ENCODE measurements around the gene MCC. TPM values are rescaled to one million over a fixed set of nuclear protein-coding genes. Genes with fewer than 3 reads are reported as not detected.
"Not testable (repeated sequence)": the region's sequence is repeated elsewhere in the genome, so short reads cannot be mapped to it uniquely, and the experiment has no call there.

Gene MCC
- total RNA-seq, 1 donor from 2014 or later: 31.9 TPM

DNA sequence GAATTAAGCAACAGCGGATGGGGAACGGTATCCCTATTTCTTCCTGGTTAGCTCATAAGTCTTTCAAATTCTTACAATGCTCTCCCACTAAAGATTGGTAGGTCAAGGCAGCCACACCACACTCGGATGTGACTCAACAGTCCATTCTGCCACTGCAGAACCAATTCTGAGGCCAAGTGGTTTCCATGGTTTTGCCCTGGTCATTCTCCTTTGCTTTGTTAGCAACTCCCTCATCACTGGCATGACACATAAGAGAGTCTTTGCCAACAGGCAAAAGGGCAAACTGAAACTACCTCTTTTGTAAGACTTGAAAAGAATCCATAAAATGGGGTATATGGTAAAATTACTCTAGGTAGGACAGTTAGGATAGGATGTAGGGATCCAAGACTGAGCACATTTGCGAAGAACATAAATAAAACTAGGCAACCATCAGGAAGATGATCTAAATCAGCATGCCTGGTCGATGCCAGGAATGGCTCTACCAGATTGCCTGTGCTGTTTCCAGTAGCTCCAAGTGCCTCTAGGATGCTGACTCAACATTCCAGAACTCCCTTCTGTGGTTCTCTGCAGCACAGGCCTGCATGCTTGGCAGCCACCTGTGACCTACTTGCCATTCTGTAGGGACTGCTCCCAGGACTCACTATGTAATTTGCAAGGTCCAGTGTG is 406.2 kb downstream of the MCC start:
- no peak for DNase-seq (ENCODE audit: missing footprints)
- intact Hi-C loops (cut with DNase I): loop anchor here (10.0 kb wide), 1 partner anchor 213 kb away; no protein-coding TSS in a partner anchor
- no peak for ATAC-seq

DNA sequence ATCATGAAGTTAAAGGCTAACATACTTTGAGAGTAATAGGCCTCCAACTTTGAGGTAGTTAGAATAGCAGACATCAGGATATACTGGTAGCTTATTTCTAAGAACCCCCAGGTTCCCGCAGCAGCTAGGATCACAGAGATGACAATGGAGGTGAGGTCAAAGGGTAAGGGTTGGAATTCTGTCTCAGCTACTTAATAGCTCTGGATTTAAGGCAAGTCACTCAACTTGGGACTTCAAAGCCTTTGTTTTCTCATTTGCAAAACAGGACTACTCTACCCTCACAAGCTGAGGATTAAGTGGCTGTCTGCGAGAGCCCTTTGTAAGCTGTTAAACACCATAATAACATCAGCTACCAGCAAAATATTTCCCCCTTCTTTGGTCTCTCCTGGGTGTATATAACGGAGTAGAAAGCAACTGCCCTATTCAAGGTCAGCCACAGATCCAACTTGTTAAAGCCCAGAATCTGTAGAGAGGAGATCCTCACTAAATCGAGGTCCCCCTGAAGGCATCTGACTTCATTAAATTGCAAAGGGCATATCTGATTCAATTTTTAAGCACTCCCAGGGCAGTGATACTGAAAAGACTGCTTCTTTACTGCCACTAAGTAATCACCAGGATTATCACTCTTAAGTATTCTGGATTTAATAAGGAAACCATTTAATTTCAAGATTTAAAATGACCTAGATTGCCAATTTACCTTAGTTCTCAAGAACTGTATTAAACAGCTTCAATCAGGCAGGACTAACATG is 407.0 kb downstream of the MCC start:
- DNase-seq (ENCODE audit: missing footprints): no peak
- ATAC-seq: no peak
- intact Hi-C loops (cut with DNase I): loop anchor here (10.0 kb wide), 1 partner anchor 214 kb away; no protein-coding TSS in a partner anchor

DNA sequence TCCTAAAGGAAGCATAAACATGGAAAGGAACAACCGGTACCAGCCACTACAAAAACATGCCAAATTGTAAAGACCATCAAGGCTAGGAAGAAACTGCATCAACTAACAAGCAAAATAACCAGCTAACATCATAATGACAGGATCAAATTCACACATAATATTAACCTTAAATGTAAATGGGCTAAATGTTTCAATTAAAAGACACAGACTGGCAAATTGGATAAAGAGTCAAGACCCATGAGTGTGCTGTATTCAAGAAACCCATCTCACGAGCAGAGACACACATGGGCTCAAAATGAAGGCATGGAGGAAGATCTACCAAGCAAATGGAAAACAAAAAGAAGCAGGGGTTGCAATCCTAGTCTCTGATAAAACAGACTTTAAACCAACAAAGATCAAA is 411.6 kb downstream of the MCC start:
- ATAC-seq; intact Hi-C loops (cut with DNase I); DNase-seq (ENCODE audit: missing footprints): not testable (repeated sequence)

DNA sequence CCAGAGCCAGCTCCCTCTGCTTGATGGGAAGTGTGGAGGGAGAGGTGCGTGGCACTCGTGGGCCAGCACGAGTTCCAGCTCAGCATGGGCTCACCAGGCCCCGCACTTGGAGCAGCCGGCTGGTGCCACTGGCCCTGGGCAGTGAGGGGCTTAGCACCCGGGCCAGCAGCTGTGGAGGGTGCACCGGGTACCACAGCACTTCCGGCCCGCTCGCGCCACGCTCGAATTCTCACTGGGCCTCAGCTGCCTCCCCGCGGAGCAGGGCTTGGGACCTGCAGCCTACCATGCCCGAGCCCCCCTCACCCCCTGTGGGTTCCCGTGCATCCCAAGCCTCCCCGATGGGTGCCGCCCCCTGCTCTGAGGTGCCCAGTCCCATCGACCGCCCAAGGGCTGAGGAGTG is 413.2 kb downstream of the MCC start:
- no peak for ATAC-seq

DNA sequence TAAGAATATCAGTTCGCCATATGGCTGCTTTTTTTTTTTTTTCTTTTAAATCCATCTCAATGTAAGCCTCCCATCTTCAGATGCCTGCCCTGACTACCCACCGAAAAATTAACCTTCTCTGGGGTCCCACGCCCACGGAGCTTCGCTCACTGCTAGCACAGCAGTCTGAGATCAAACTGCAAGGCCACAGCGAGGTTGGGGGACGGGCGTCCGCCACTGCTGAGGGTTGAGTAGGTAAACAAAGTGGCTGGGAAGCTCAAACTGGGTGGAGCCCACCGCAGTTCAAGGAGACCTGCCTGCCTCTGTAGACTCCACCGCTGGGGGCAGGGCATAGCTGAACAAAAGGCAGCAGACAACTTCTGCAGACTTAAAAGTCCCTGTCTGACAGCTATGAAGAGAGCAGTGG is 414.6 kb downstream of the MCC start:
- DNase-seq (ENCODE audit: missing footprints); intact Hi-C loops (cut with DNase I); ATAC-seq: not testable (repeated sequence)

More for the DNA sequence above, 413.2 kb downstream of the MCC start:
- DNase-seq (ENCODE audit: missing footprints): no peak
- intact Hi-C loops (cut with DNase I): no loop called here

DNA sequence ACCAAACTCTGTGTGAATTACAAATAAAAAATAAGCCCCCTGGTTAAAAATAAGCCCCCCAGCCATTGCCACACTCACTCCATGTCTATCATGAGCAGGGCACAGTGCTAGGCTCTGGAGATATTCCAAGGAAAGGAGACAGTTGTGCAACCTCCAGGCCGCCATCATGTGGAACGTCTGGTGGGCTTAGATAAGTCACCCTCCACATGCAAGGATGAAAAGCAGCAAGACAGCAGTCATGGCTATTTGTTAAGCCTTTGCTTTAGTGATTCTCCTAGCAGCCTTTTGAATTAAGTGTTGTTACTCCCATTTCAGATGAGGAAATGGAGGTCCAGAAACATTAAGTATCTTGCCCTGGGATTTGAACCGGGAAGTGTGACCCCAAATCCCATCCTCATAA is 416.9 kb downstream of the MCC start:
- ATAC-seq: peak; percentile 42
- DNase-seq (ENCODE audit: missing footprints): no peak
- intact Hi-C loops (cut with DNase I): no loop called here

DNA sequence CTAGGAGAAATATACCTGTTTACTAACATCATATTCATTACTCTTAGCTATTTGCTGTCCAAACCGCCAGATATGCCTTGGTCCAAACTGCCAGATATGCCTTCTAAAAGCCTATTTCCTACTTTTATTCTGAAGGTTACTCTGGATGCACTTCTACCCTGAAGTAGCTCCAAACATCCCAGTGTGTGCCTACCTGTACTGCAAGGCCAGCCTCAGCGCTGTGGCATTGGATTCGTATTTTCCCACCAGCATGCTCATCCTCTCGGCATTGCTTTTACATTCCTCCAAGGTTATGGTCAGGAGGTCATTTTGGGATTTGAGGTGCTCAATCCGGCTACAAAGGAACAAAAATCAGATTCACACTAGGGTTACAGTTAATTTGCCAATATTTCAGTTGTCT is 417.4 kb downstream of the MCC start:
- no peak for DNase-seq (ENCODE audit: missing footprints)
- intact Hi-C loops (cut with DNase I): no loop called here
- ATAC-seq: no peak

DNA sequence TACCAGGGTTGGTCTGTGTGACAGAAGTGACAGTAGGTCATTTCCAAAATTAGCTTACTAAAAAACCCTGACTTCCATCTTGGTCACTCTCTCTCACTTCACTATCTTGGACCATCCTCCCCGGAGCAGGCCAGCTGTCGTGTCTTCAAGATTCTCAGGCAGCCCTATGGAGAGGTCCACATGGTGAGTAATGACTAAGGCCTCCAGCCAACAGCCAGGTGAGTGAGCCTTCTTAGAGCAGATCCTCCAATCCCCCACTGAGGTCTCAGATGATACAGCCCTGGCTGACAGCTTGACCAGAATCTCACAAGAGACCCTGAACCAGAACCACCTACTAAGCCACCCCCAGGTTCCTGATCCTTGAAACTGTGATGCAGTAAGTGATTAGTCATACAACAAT is 419.7 kb downstream of the MCC start:
- intact Hi-C loops (cut with DNase I): no loop called here
- ATAC-seq (no peak), DNase-seq (ENCODE audit: missing footprints) (no peak)

DNA sequence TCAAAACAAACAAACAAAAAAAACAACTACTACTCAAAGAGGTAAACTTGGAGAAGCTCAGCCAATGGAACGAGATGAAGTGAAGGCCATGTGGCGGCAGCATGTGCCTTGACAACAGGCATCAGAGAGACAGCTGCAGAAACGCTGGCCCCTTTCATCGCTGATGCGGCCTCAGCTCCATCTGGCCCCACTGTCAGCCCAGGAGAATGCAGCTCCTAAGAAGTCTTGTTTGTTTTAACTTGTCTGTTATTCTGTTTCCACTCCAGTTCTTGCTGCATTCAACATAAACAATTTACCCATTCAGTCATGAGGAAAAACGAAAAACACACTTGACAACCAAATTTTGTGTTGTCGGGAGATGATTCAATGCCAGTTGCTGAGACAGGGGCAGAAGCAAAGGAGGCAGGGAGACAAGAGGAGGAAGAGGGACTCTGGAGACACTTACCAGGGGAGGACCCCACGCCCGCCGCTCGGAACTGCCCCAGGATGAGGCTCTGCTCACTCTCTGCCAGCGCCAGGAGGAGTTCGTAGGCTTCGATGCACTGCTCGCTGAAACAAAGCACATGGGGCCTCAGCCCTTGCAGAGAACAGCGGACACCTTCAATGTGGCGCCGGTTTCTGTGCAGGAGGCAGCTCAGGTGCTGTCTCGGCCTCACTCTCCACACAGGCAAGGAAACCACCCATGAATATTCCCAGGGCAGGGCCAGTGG is 420.5 kb downstream of the MCC start:
- DNase-seq (ENCODE audit: missing footprints) (no peak), ATAC-seq (no peak)
- intact Hi-C loops (cut with DNase I): no loop called here

DNA sequence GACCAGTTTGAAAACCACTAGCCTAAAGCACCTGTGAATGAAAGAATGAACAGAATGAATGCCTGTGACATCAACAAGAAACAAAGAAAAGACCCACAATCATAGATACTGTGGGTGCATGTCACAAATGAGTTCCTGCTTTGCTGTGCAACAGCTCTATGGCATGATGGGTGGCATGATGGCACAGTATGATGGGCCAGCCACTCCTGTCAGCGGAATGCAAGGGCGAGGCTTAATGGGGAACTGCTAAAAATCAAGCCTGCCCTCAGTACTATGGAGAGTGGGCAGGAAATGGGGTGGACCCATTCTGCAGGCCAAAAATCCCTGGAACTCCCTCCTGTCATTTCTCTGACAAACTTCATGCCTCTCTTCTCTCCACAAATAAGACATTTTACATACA is 422.6 kb downstream of the MCC start:
- intact Hi-C loops (cut with DNase I): no loop called here
- no peak for DNase-seq (ENCODE audit: missing footprints)

DNA sequence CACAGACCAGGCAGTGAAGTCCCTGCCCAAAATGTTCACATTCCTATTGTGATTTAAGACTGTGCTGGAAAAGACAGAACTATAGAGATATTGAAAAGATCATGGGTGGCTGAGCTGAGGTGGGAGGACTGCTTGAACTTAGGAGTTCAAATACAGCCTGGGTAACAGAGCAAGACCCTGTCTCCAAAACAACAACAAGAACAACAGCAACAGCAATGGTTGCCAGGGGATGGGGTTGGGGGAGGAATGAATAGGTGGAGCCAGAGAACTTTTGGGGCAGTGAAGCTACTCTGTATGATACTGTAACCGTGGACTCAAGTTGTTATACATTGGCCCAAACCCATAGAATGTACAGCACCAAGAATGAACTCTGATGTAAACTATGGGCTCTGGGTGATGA is 423.4 kb downstream of the MCC start:
- intact Hi-C loops (cut with DNase I): no loop called here
- ATAC-seq: no peak
- DNase-seq (ENCODE audit: missing footprints): no peak

More for the DNA sequence above, 422.6 kb downstream of the MCC start:
- ATAC-seq: no peak

DNA sequence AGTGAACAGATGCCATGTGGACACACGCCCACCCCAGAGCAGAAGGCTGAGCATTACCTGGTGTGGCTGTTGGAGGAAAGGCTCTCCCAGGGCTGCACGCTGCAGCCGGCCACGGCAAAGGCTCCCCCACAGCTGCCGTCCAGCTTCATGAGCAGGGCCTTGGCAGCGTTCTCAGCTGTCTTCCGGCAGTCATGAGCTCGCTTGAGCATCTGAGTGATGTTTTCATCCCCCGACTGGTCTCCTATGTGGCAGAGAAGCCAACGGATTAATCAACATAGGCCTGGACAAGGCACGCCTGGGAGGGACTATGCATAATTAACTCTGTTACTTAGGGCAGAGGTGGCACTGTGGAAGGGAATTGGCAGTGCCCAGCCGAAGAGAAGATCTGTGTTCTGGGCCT is 424.3 kb downstream of the MCC start:
- intact Hi-C loops (cut with DNase I): no loop called here
- ATAC-seq (peak; percentile 32), DNase-seq (ENCODE audit: missing footprints) (no peak)

DNA sequence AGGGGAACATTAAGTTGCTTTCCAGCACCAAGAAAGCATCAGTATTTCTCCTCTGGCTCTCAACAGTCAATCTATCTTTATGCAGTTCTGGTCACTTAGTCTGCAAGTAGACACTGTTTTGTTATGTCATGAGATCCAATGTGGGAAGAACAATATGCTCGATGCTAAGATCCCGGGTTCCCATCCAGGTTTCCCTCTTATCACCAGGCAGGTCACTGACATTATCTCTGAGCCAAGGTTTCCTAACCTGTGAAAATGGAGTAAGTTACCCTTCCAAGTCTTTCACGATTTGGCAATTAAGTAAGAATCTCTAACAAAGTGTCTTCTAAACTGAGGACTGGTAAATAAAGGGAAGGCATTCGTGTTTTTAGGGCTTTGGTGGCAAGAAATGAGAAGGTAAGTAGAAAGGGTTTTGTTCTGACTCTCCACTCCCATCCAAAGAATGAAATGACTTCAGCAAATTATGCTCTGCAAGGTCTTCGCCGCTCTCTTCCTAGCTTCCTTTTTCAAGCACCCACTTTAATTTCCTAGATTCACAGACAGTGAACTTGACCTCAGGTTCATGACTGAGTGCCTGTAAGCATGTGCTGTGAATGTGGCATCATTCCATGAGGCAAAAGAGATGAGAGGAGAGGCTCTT is 425.3 kb downstream of the MCC start:
- intact Hi-C loops (cut with DNase I): no loop called here
- no peak for ATAC-seq
- DNase-seq (ENCODE audit: missing footprints): no peak

DNA sequence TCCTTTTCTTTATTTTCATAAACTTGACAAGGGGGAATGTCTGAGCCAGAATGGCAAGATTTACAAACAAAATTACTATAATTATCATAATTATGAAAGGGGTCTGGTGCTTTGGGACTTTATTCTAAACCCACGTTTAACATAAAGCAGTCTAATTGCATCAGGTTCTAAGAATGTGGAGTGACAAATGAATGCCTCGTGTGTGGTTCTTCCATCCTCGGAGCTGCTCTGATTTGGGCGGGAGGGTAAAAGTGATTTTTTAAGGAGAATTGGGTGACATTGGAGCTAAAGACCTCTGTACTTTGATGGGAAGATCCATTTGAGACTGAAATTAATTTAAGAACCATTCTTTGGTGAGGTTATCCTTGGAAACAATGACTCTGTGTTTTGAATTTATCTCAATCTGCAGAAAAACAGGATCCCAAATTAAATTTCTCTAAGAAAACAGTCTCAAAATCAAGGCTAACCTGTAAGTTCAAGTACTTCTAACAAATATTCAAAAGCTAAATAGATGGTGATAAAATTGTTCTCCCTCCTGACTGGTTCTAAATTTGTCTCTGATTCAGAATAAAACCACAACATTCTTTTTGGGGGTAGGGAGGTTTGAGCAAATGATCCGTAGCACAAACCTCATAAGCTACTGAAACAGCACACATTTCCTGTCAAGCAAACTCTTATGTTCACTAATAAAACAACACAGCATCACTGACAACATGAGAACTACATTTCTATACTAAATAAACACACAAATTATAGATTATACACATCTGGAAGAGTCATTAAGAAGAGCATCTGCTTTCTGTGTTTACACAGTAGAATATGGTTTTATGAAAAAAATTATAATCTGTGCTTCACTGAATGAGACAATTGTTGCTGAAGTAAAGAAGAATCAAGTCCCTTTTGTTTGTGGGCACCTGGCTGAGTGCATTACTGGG is 426.1 kb downstream of the MCC start:
- DNase-seq (ENCODE audit: missing footprints): no peak
- no peak for ATAC-seq
- intact Hi-C loops (cut with DNase I): no loop called here

DNA sequence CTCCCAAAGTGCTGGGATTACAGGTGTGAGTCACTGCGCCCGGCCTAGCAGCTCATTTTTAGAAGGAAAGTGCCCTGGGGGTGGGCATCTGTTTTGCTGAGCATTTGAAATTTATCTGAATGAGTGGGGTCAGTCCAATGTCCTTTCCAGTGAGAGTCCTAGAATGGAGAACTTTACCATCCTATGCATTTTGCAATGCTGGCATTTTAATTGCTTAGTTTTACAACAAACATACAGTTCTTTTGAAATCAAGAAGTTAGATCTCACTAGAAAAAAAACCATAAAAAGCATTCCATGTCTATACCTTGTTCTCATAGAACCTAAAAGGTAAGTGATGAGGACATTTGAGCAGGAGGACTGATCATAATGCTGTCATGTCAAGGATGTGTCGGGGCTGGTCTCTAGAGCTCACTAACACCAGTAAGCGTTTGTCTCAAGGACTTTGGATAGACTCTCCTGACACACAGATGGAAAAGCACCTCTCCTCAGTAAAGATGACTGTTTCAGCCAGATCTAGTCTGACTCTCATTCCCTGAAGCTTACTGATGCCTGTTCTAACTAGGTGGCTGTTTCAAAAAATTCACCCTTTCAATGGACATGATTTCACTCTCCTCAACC is 427.7 kb downstream of the MCC start:
- ATAC-seq (no peak), DNase-seq (ENCODE audit: missing footprints) (no peak)
- intact Hi-C loops (cut with DNase I): no loop called here

DNA sequence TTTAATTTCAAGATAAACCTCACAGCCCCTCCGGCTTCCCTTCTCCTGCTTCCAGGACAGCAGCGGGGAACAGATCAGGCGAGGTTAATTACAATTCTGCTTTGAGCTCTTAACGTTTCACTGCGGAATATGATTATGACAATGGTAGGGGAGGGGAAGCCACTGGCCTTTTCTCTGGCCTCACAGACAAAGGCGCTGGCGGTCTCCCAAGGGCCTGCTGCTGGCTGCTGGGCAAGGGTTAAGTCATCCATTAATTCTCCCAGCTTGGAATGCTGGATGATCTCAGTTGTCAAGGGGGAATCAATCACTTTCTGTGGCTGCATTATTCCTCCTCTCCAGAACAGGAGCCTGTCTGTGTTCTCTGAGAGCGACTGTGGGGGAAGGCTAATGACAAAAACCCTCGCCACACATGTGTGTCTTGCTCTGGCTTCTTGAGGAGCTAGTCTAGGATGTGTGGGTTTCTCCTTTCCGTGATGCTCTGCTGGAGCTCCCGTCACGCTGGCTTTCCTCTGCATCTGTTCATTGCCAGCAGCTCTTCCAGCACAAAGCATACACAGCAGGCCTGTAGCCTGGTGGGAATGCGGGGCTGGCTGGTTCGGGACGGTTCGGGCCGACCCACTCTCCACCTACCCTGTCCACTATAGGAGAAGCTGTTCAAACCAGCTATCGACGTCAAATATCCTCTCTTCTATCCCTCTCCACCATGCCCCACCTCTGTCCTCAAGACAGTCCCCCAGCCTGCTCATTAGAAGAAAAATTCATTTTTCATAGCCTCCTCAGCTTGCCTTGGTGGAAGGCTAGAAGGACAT is 428.8 kb downstream of the MCC start:
- ATAC-seq (no peak), DNase-seq (ENCODE audit: missing footprints) (no peak)
- intact Hi-C loops (cut with DNase I): no loop called here

DNA sequence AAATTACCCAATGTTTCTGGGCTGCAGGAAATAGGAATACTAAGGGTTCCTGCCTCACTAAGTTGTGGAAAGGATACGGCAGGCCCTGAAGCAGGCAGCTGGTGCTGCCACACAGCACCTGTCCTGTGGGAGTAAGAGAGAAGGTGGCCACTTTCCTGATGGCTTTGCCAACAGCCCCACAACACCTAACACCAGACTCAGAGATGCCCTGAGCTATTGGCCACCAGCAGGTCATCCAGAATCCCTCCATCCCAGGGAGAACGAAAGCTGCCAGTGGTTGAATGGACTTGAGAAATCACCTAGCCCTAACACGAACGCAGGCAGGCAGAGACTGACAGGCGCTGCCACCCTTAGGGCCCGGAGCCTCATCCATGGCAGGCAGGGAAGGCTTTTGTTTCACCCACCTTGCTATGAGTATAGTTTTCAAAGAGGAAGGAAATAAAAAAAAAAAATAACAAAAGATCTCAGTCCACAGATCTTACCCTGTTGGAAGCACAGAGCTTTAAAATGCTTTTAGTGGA is 429.5 kb downstream of the MCC start:
- DNase-seq (ENCODE audit: missing footprints) (no peak), ATAC-seq (no peak)
- intact Hi-C loops (cut with DNase I): no loop called here

Data from Right ventricle myocardium inferior (tissue), 1 donor.